GM12874 (cell line): ENCODE results near the gene ANTXR2.

Experiments used
- CTCF ChIP-seq: IDR thresholded peaks from 2 replicates; pipeline ENCODE4 v1.5.1; 2011; ENCODE audit warnings: low read depth, mild to moderate bottlenecking, control low read depth, low read length, moderate library complexity; ENCODE audit not compliant: insufficient read depth

The ANTXR2 gene

DNA sequence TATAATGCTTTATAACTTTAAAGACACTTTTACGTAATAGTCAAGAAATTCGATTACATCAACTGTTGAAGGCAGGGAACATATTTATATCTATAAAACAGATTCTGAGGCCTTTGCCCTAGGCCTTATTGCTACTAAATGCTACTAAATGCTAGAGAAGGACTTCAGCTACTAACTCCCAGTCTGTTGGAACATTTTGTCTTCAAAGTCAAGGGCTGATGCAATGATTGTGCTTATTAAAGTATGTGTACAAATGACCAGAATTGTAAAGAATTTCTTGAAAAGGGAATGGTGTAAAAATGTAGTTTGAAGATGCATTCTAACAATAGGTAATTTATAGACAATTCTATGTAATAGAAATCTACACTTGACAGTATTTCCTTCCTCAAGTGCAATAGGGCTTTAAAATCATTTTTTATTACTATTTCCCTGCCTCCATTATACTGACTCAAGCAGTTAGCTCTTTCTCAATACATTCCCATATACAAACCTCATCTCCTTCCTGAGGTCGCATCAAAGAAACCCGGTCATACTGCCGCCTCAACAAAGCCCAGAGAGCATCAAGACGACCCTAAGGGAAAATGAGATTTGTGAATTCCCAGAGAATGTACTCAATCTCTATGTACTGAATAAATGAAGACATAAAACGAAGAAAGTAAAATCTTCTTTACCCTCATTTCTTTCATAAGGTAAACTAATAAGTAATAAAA lies 95.7 kb downstream of the ANTXR2 start:
- no peak for TF ChIP-seq CTCF

GRCh38 chr4:79964400-79965211 lies 108.4 kb downstream of the ANTXR2 start:
- TF ChIP-seq CTCF = no peak

- TF ChIP-seq CTCF = no peak
Measured at GRCh38 chr4:79964020-79964399, 109.0 kb downstream of the ANTXR2 start.

DNA sequence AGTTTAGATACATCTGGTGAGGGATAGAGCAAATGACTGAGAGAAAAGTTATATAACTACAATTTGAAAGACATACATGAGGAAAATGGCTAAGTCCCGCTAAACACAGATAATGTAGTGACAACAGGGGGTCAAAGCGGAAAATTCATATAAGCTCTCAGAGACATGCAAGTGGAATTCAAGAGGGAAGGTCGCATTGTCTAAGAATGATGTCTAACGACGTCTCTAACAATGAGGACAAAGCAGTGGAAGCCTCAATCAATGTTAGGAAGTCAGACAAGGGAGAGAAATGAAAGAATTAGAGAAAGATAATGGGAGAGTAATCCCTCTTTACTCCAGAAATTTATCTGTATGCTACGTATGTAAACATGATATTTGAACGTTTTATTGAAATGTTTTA lies 113.4 kb downstream of the ANTXR2 start:
- no peak for TF ChIP-seq CTCF

DNA sequence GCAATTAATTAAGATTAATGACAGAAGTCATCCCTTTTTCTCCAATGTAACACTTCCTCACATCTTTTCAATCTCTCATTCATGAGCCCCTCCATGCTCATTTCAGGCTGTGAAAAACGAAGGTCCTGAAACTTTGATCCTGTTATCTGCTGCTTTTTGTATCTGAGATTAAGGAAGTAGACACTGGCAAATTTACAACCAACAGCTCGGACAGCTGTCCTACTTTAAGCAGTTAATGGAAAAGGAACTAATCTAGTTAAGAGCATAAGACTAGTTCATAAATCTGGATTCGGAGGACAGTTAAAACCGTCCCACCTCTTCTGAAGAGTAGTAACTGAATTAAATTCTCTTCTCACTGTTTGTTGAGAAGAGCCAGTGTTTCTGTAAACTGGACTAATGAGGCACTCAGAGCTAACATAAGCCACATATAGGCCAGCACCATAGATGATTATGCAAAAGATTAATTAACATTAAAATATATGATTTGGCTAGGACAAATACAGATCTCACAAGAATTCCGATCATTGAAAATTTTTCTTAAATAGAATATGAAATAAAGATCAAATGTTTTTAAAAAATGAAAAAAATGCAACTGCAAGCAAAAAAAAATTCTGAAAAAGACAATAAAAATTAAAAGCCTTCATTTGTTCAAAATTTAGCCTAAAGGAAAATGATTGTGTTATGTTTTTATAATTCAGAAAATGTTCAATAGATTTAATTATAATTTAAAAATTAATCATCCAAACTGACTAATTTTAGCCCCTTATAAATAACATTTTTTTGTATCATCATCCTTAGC lies 114.4 kb downstream of the ANTXR2 start:
- no peak for TF ChIP-seq CTCF

DNA sequence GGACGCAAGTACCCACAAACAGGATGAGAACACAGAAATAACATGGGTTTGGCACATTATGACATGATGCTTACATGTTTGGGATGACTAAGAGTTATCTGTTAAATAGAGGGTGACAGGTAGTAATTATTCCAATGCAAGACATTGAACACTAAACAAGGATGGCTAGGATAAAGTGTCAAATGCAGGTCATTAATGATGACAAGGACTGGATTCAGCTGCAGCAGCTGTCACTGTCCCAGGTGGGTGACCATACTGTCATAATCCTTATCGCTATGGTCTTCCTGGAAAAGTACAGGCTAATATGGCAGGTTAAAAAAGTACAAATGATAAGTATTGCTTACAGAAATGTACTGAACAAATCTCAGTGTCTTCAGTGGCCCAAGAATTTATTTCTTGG lies 123.9 kb downstream of the ANTXR2 start:
- TF ChIP-seq CTCF = no peak

GRCh38 chr4:79948739-79949138 lies 124.3 kb downstream of the ANTXR2 start:
- no peak for TF ChIP-seq CTCF
